Retinal pigment epithelial cell (primary cell): ENCODE results near the gene MAGEF1.

Experiments
- DNase-seq: peaks from one replicate; pipeline ENCODE4 v3.0.0-alpha.2; 2010; ENCODE audit warnings: low read depth
- H3K4me3 ChIP-seq: 2 replicates; pipeline ENCODE4 v1.5.1; 2011; ENCODE audit warnings: mild to moderate bottlenecking, low read length, control low read depth, moderate library complexity
- TF ChIP-seq, protein P1 (sequence below): conservative IDR thresholded peaks from 2 replicates; pipeline ENCODE4 v1.5.1; 2011; ENCODE audit warnings: low read depth, low read length, control low read depth, inconsistent platforms

The MAGEF1 gene, protein sequence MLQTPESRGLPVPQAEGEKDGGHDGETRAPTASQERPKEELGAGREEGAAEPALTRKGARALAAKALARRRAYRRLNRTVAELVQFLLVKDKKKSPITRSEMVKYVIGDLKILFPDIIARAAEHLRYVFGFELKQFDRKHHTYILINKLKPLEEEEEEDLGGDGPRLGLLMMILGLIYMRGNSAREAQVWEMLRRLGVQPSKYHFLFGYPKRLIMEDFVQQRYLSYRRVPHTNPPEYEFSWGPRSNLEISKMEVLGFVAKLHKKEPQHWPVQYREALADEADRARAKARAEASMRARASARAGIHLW

DNA sequence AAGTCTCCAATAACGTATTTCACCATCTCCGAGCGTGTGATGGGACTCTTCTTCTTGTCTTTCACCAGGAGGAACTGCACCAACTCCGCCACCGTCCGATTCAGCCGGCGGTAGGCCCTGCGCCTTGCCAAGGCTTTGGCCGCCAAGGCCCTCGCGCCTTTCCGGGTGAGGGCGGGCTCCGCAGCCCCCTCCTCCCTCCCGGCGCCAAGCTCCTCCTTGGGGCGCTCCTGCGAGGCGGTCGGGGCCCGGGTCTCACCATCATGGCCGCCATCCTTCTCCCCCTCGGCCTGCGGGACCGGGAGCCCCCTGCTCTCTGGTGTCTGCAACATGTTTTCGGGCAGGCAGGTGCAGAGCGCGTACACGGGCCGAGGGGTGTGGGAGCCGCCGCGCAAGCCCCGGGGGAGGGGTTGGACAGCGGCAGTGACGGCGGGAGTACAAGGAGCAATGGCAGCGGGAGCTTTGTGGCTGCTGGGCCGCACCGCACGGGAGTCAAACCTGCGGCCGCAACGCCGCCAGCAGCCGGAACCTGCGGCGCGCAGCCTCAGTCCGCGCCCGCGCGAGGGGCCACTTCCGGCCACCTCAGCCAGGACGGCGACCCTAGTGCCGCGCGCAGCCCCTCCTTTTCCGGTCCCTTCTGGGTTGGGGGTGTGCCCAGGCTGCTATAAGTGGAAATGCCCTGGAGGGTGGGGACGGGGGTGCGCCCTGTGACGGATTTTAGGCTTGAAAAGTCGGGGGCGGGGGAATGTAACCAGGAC is at the start of gene MAGEF1:
Gene MAGEF1, minus strand, starts transcription at position 572 of the 755 bp plus-strand sequence. Its CDS starts 243 bp downstream, at position 329.
- DNase-seq, result peak; percentile 57
- TF ChIP-seq, protein P1, sequence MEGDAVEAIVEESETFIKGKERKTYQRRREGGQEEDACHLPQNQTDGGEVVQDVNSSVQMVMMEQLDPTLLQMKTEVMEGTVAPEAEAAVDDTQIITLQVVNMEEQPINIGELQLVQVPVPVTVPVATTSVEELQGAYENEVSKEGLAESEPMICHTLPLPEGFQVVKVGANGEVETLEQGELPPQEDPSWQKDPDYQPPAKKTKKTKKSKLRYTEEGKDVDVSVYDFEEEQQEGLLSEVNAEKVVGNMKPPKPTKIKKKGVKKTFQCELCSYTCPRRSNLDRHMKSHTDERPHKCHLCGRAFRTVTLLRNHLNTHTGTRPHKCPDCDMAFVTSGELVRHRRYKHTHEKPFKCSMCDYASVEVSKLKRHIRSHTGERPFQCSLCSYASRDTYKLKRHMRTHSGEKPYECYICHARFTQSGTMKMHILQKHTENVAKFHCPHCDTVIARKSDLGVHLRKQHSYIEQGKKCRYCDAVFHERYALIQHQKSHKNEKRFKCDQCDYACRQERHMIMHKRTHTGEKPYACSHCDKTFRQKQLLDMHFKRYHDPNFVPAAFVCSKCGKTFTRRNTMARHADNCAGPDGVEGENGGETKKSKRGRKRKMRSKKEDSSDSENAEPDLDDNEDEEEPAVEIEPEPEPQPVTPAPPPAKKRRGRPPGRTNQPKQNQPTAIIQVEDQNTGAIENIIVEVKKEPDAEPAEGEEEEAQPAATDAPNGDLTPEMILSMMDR, result no peak
- peak within 1 kb of the TSS; percentile 64 for H3K4me3 ChIP-seq

DNA sequence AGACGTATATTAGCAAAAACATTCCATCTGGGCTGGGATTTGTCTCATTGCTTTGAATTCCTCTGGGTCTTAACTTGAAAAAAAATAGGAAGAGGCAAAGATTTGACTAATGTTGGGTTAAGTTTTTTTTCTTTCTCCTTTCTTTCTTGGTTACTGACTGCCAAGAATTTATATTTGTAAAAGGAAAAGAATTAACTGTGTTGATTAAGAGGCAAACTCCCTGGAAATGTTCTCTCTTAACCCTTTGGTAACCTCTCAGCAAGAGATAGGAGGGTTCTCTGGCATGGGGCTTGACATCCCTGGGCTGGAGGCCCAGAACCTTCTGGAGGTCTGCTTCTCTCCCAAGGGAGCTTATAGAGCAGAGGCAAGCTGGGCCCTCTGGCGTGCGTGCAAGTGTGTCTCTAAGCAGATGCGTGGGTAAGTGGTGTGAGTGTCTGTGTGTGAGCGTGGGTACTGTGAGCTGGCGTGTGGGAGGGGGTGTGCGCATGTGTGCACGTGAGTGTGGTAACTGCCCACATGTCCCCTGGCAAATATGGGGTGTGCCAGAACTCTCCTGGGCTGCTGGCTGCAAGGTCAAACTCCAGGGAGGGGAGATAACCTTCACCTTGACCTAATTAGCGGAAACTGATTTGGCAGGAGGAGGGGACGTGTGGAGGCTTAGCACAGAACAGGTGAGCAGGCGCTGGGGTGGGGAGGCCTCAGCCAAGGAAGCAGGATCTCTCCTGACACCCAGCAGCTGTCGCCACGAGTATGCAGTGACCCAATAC is 49.4 kb upstream of the MAGEF1 start:
- peak; percentile 73 for DNase-seq
- H3K4me3 ChIP-seq, result no peak overlapping the region
- TF ChIP-seq, protein P1, result no peak

DNA sequence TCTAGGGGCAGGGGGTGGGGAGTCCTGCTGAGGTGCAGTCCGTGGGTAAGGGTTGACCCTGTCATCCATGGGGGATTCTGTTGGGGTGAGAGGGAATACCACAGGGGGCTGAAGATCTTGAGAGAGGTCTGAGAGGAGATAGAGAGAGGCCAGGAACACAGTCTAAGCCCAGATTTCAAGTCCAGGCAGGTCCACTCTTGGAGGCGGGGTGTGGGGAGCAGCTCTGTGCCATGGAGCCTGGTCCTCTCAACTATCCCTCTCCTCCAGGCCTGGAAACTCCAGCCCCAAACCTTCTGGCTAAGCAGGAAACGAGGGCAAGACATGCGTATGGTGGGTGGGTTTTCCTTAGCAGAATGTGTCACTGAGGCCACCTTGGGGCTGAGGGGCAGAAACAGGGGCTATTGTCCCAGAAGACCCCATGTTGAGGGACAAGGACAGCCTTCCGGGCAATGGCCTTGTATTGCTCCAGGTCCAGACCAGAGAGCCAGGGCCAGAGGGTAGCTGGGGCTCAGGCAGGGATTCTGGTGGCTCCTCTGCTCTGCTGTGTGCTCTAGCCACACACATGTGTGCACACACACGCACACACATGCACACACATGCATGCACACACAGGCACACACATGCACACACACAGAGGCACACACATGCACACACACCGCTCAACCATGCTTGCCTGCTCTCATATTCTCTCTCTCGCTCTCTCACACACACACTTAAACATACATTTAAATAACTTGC is 48.6 kb upstream of the MAGEF1 start:
- TF ChIP-seq, protein P1, result no peak
- no peak overlapping the region for H3K4me3 ChIP-seq

DNA sequence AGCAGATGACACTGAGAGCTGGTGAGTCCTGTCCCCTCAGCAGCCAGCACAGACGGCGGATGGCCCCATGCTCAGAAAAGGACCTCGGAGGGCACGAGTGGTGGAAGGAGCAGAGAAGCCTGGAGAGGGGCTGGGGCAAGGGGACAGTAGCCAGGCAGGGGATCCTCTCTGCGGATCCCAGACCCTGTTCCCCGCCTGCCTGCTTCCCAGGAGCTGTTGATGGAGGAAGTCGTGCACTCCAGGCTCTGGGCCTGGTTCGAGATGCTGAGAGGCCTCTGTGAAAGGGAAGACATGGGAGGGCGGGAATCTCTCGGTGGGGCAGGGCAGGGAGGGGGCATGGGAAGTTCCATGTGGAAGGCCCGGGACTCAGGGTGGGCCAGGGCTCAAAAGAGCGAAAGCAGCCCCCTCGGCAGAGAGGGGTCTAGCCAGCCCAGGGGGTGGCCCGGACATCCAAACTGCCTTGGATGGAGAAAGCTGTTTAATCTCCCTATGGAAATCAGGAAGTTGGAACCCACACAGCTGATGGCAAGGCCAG is 47.9 kb upstream of the MAGEF1 start:
- no peak overlapping the region for H3K4me3 ChIP-seq
- no peak for DNase-seq
- TF ChIP-seq, protein P1, result no peak

More for the DNA sequence above, 48.6 kb upstream of the MAGEF1 start:
- no peak for DNase-seq

DNA sequence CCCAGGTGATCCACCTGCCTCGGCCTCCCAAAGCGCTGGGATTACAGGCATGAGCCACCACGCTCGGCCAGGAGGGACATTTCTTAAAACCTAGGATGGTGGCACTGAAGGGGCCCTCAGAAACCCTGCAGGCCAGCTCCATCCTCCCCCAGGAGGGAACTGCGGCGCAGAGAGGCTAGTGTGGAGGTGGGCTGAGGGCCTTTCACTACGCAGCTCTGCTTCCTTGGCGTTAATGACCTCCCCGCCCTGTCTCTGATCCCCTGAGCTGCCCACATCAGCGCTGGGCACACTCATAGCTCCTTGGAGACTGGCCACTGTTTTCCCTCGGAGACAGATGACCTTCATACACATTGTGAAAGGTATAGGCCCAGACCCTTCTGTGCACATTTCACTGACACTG is 46.2 kb upstream of the MAGEF1 start:
- no peak overlapping the region for H3K4me3 ChIP-seq
- no peak for DNase-seq
- TF ChIP-seq, protein P1, result no peak

DNA sequence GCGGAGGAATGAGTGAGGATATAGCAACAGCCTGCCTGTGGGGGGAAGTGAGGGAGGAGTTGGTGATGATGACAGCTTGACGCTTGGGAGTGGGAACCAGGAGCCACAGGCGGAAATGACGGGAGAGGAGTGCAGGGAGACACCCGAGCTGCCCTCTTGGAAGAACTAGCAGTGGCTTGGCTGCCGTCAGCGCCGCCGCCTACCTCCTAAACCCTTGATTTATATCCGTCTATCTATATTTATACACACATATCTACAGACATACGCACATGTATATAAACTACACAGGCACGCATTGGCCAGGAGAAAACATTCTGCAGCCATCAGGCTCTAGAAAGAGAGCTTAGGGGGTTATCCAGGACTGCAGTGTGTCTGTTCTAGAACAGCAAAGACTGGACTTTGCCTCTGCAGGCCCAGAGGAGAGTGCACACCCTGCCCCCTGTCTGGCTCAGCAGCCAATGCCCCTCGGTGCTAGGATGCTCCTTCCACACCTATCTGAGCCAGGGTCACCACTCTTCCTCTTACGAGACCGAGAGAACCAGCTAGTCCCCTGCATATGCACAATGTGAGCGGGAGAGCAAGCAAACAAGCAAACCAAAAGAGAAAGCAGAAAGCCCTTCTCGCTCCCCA is 45.3 kb upstream of the MAGEF1 start:
- no peak for DNase-seq
- H3K4me3 ChIP-seq, result no peak overlapping the region
- TF ChIP-seq, protein P1, result no peak
